Right ventricle myocardium superior (tissue), 1 donor: ENCODE results near the gene PFKM. TPM values are rescaled to one million over a fixed set of nuclear protein-coding genes. Genes with fewer than 3 reads are reported as not detected.
"Not testable (repeated sequence)": the region's sequence is repeated elsewhere in the genome, so short reads cannot be mapped to it uniquely, and the experiment has no call there.

Source experiments
- ATAC-seq: fragments of 200-7000 bp; cut with Tn5 transposase; one replicate; pipeline ENCODE4 v1.9.1; 2020; ENCODE audit warnings: mild to moderate bottlenecking; ENCODE audit not compliant: poor library complexity
- DNase-seq: peaks from one replicate; pipeline ENCODE4 v3.0.0-alpha.2; 2020
- intact Hi-C: fragments of 100-400 bp; cut with DNase I; formaldehyde crosslinking; loops from one replicate; pipeline ENCODE4 v1.11.2; 2022
- total RNA-seq: library from RNA; stranded (reverse); fragmentation: NEBNext Ultra II Directional; extraction: Animal tissue kit (Norgen Biotek cat#: 25700); gene quantifications from one replicate; pipeline ENCODE4 v1.2.1, GENCODE V29; 2021
- donor health status: DM: no; HTN: yes; CAD: no; lungs with severe emphysema.

Gene PFKM
- total RNA-seq, 1 donor from 2014 or later = 752 TPM

- no peak for ATAC-seq
- intact Hi-C loops = loop anchor here (10.0 kb wide), 1 partner anchor 48 kb away; the partner anchor contains the start of gene ASB8
- no peak for DNase-seq
Observed at GRCh38 chr12:48106681-48107613, 12.2 kb upstream of the PFKM start.

GRCh38 chr12:48109424-48109823, 9.7 kb upstream of the PFKM start:
- intact Hi-C loops = loop anchor here (10.0 kb wide), 1 partner anchor 45 kb away; the partner anchor contains the start of gene ASB8
- DNase-seq = no peak
- no peak for ATAC-seq

DNA sequence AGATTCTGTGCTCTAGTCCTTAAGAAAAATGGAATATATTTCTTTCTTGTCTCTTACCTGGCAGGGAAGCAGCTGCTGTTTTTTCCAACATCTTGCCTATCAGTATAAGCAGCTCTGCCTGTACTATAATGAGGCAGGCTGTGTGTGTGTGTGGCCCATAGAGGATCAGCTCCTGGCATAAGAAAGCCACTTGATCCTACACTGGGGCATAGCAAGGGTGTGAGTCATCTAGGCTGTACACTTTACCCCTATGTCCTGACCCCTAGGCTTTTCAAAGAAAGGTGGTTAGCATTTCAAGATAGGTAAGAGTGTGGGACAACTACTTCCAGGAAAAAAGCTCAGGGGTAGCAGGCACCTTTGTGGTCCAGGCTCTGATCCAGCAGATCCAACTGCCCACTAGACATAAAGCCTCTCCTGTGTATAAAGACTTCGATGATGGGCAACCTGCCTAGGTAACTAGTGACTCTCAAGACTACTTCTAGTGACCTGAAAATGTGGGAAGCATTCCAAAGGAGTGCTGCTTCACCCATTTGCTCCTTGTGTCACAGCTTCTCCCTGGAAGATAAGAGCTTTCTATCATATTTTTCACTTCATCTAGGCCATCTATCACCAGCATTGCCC, 8.4 kb upstream of the PFKM start:
- no peak for ATAC-seq

DNA sequence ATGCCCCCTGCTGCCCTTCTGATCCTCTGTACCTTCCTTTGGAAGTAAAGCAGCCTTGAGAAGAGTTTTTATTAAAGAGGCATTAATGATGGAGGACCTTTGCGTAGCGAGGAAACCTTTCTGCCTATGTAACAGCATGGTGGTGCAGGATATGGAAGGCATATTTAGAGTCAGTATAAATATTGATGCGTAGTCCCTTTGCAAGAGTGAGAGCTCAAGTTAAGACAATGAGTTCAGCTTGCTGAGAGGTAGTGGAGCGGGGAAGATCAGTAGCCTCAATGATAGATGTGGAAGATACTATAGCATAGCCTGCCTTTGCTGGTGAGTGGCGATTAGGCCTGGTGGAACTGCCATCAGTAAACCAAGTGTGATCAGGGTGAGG, 7.9 kb upstream of the PFKM start:
- DNase-seq, intact Hi-C loops, ATAC-seq: not testable (repeated sequence)

More for the DNA sequence above, 8.4 kb upstream of the PFKM start:
- DNase-seq = no peak
- intact Hi-C loops = no loop called here

DNA sequence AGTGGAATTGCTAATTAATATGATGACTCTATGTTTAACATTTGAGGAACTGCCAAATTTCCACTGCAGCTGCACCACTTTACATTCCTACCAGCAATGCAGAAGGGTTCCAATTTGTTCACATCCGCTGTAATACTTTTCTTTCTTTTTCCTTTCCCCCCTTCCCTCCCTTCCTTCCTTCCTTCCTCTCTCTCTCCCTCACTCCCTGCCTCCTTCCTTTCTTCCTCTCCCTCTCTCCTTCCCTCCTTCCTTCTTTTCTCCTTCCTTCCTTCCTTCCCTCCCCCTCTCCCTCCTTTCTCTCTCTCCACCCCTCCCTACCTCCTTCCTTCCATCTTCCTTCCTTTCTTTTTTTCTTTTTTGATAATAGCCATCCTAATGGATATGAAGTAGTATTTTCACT, 3.2 kb upstream of the PFKM start:
- intact Hi-C loops = no loop called here
- DNase-seq (no peak), ATAC-seq (no peak)

GRCh38 chr12:48118284-48118871, 786 bp upstream of the PFKM start:
- intact Hi-C loops = no loop called here
- no peak for ATAC-seq
- DNase-seq = no peak

GRCh38 chr12:48119834-48120195, 651 bp downstream of the PFKM start:
- intact Hi-C loops = loop anchor here (5.0 kb wide), 1 partner anchor 37 kb away; the partner anchor contains the start of gene ASB8
- DNase-seq (no peak), ATAC-seq (peak; percentile 29)

DNA sequence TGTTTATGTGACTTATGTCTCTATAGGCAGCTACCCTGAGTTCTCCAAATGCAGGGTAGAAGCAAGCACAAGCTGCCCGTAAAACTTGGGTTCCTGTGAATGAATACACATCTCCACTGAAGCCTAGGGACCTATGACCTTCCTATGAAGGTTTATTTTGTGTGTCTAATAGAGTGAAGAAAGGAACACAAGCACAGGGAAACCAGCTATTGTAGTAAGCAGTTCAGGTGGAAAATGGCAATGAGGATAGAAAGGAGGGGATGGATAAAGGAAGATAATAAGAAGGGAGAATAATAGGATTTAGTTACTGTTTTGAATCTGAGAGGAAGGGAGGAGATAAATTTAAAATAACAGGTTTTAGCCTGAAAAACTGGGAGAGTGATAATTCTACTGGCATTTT, 2.4 kb downstream of the PFKM start:
- intact Hi-C loops = loop anchor here (5.0 kb wide), 1 partner anchor 36 kb away; the partner anchor contains the start of gene ASB8
- no peak for ATAC-seq
- DNase-seq = no peak

DNA sequence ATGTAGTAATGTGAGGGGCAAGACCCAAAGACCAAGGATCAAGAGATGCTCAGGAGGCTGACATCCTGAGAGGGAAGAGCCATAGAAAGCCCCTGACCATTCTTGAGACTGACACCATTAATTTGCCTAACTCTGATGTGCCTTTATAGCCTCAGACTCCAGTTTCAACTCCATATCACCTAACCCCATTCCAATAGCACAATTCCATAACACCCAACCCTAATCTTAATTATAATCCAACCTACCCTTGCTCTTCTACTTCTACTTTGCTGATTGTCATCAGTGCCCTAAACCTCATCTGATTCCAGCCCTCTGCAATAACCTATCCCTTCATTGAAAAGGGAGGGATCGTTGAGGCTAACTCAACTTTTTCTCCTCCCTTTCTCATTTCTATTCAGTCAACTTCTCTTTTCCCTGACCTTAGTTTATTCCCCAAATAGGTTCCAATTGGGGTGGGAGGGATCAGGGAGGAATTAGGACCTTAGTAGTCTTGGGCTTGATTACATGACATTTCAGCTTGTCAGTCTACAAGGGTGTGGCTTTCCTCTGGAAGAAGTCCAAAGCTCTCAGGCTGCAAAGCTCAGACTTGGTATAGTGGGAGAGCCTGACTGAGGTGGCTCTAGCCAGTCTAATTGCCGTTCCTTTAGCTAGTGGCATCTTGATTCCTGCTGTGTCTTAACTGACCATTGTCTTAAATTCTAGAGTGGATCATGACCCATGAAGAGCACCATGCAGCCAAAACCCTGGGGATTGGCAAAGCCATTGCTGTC, 3.1 kb downstream of the PFKM start:
- ATAC-seq (peak; percentile 40), DNase-seq (no peak)
- intact Hi-C loops = loop anchor here (5.0 kb wide), 1 partner anchor 35 kb away; the partner anchor contains the start of gene ASB8

- DNase-seq = no peak
- intact Hi-C loops = loop anchor here (5.0 kb wide), 1 partner anchor 34 kb away; the partner anchor contains the start of gene ASB8
- no peak for ATAC-seq
Observed at GRCh38 chr12:48123169-48123568, 4.0 kb downstream of the PFKM start.

DNA sequence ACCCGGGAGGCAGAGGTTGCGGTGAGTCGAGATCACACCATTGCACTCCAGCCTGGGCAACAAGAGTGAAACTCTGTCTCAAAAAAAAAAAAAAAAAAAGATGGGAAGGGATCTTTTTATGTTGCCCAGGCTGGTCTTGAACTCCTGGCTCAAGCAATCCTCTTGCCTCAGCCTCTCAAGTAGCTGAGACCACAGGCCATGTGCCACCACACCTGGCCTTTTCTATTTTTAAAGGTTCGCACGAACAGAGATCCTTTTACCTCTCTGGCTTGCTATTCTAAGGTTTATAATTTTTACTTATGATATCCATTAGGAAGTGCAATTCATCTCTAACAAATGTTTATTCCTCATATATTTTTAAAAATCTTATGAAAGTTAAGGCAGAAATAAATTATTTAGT, 6.4 kb downstream of the PFKM start:
- DNase-seq, ATAC-seq, intact Hi-C loops: not testable (repeated sequence)

- peak; percentile 74 for DNase-seq
- intact Hi-C loops = no loop called here
- ATAC-seq = peak; percentile 85
Observed at GRCh38 chr12:48125985-48126384, 6.8 kb downstream of the PFKM start.

DNA sequence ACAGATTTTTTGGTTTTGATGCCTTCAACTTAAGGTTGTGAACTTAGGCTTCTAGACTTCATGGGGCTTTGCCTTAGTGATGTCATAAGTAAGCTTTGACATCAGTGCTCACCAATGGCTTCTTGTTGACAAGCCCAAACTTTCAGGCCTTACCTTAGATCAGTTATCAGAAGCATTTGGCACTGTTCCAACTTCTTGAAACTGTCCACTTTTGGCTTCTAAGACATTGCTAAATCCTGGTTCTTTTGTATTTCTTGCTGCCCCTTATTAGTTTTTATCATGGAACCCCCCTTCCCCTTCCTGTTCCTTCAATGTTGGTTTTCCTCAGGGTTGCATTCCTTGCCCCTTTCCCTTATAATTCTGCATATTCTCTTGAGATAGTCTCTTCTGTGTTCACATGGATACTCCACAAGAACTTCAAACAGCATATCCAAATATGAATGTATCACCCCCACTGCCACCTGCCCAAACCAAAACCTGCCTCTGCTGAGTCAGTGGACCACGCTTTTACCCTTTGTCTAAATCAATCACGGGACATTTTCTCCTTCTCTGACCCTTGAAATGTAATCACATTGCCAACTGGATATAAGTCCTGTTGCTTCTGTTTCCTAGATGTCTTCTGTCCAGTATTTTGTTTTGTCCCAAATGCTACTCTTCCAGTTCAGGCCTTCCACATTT, 7.9 kb downstream of the PFKM start:
- intact Hi-C loops = no loop called here
- no peak for DNase-seq
- no peak for ATAC-seq

DNA sequence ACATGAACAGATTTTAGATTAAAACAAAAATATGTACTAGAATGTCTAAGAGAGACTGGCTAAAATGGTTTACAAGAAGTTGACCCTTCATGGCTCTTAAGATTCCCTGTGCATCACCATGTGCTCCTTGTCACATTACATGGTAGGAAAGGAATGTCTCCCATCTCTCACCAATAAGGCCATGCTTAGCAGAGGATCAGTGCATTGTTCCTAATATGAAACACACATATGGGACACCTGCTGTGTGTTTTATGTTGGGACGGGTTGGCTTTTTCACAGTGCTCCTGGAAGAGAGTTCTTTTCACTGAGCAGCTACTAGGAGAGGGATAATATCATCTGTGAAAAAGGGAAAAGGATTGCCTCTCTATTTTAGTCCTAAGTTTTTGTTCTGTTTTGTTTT, 9.6 kb downstream of the PFKM start:
- intact Hi-C loops = no loop called here
- ATAC-seq = no peak
- DNase-seq = no peak

- intact Hi-C loops = no loop called here
- no peak for DNase-seq
- ATAC-seq = no peak
Observed at GRCh38 chr12:48129376-48129775, 10.2 kb downstream of the PFKM start.

- intact Hi-C loops = no loop called here
- DNase-seq (no peak), ATAC-seq (peak; percentile 58)
Observed at GRCh38 chr12:48131517-48131916, 12.4 kb downstream of the PFKM start.

DNA sequence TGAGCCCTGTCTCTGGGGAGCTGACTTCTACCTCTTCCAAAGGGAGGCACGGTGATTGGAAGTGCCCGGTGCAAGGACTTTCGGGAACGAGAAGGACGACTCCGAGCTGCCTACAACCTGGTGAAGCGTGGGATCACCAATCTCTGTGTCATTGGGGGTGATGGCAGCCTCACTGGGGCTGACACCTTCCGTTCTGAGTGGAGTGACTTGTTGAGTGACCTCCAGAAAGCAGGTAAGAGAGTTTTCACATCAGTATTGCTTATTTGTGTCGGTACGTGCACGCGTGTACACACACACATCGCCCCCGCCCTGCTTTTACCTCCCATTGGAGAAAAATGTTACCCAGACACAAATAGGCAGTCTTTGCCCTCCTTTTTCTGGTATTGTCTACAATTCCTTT, 13.7 kb downstream of the PFKM start:
- DNase-seq = no peak
- no peak for ATAC-seq
- intact Hi-C loops = no loop called here

DNA sequence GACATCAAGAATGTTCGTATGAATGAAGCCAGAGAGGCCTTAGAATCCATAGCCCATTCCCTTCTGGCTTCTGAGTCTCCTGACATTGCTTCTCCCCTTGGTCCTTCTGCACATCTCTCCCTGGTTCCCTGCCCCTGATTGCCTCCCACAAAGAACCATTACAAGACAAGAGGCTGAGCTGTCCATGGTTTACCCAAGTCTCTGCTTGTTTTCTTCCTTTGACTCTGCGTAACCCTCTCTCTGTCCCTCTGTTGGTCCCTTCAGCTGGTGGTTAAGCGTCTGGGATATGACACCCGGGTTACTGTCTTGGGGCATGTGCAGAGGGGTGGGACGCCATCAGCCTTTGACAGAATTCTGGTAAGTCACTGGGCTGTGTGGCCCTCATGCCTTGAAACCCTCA, 15.9 kb downstream of the PFKM start:
- intact Hi-C loops = no loop called here
- DNase-seq (no peak), ATAC-seq (no peak)
